ENCODE data around the gene CSF3. TPM values are rescaled to one million over a fixed set of nuclear protein-coding genes. Genes with fewer than 3 reads are reported as not detected.
"Not testable (repeated sequence)": the region's sequence is repeated elsewhere in the genome, so short reads cannot be mapped to it uniquely, and the experiment has no call there.

The CSF3 gene
- total and polyA plus RNA-seq, 3 donors from 2014 or later, result 0.80 to 3.6 (median 2.4) TPM

DNA sequence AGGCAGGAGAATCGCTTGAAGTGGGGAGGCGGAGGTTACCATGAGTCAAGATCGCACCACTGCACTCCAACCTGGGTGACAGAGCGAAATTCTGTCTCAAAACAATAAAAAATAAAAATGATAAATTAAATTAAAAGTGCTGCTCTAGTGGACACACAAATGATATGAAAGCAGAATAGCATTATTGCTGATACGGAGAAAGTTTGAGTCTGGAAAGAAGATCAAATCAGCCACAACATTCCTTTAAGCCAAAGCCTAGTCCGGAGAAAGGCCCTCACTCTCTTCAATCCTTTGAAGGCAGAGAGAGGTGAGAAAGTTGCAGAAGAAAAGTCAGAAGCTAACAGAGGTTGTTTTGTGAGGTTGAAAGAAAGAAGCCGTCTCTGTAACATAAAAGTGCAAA lies 15.1 kb upstream of the CSF3 start:
- H3K9me3 ChIP-seq, result no peaks in the 10 kb centered on the region
- WGBS, 2 donors, result 93 to 95% methylated on average over 7 of the region's 7 CpGs
- no peak overlapping the region for H3K27ac ChIP-seq
- TF ChIP-seq, protein P1, sequence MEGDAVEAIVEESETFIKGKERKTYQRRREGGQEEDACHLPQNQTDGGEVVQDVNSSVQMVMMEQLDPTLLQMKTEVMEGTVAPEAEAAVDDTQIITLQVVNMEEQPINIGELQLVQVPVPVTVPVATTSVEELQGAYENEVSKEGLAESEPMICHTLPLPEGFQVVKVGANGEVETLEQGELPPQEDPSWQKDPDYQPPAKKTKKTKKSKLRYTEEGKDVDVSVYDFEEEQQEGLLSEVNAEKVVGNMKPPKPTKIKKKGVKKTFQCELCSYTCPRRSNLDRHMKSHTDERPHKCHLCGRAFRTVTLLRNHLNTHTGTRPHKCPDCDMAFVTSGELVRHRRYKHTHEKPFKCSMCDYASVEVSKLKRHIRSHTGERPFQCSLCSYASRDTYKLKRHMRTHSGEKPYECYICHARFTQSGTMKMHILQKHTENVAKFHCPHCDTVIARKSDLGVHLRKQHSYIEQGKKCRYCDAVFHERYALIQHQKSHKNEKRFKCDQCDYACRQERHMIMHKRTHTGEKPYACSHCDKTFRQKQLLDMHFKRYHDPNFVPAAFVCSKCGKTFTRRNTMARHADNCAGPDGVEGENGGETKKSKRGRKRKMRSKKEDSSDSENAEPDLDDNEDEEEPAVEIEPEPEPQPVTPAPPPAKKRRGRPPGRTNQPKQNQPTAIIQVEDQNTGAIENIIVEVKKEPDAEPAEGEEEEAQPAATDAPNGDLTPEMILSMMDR (IDR thresholded peaks at IDR 0.05), result no peak
- no peak for TF ChIP-seq POLR2A (IDR thresholded peaks at IDR 0.05)
- intact Hi-C loops (cut with DNase I; ENCODE audit: low total_unique reads), result no loop called here
- DNase-seq, result no peak
- H3K36me3 ChIP-seq (ENCODE audit: low read depth, missing control alignments), result no peaks in the 10 kb centered on the region
- no peaks in the 10 kb centered on the region for H3K27me3 ChIP-seq
- H3K4me3 ChIP-seq, result no peak overlapping the region
- H3K4me1 ChIP-seq, result no peaks in the 10 kb centered on the region

DNA sequence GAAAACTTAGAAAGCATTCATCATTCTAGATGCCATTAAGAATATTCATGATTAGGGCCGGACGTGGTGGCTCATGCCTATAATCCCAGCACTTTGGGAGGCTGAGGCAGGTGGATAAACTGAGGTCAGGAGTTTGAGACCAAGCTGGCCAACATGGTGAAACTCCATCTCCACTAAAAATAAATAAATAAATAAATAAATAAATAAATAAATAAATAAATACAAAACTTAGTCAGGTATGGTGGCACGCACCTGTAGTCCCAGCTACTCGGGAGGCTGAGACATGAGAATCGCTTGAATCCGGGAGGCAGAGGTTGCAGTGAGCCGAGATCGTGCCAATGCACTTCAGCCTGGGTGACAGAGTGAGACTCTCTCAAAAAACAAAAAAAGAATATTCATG lies 13.9 kb upstream of the CSF3 start:
- H3K9me3 ChIP-seq; H3K36me3 ChIP-seq (ENCODE audit: low read depth, missing control alignments); H3K4me3 ChIP-seq; H3K27ac ChIP-seq; DNase-seq; H3K27me3 ChIP-seq; H3K4me1 ChIP-seq; intact Hi-C loops (cut with DNase I; ENCODE audit: low total_unique reads): not testable (repeated sequence)
- WGBS, 2 donors, result 80 to 91% methylated on average over 7 to 8 of the region's 8 CpGs

DNA sequence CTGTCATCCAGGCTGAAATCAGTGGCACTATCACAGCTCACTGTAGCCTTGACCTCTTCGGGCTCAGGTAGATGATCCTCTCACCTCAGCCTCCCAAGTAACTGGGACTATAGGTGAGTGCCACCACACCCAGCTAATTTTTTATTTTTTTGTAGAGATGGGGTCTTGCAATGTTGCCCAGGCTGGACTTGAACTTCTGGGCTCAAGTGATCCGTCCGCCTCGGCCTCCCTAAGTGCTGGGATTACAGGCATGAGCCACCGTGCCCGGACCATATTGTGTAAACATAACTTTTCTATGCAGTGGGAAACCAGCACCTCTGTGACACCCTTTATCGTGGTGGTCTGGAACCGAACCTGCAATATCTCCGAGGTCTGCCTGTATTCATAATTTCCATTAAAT lies 11.2 kb upstream of the CSF3 start:
- H3K27me3 ChIP-seq, result no peaks in the 10 kb centered on the region
- no peak overlapping the region for H3K4me3 ChIP-seq
- no peak for TF ChIP-seq POLR2A (IDR thresholded peaks at IDR 0.05)
- TF ChIP-seq, protein P1 (IDR thresholded peaks at IDR 0.05), result no peak
- no peaks in the 10 kb centered on the region for H3K36me3 ChIP-seq (ENCODE audit: low read depth, missing control alignments)
- H3K27ac ChIP-seq, result no peak overlapping the region
- intact Hi-C loops (cut with DNase I; ENCODE audit: low total_unique reads), result no loop called here
- no peak for DNase-seq
- no peaks in the 10 kb centered on the region for H3K4me1 ChIP-seq
- H3K9me3 ChIP-seq, result no peaks in the 10 kb centered on the region
- WGBS, 2 donors, result 92 to 94% methylated on average over 9 of the region's 9 CpGs

DNA sequence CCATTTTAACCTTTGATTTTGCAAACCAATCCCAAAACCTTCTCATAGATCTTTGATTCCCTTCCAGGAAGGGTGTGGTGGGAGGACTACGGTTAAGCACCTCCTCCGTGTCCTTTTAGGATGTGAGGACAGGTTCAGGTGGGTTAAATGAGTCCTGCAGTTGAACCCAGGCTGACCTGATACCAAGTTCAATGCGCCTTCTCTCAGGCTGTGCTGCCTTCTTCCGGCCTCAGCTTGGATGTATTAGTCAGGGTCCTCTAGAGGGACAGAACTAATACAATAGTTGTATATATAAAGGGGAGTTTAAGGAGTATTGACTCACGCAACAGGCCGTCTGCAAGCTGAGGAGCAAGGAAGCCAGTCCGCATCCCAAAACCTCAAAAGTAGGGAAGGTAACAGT lies 10.5 kb upstream of the CSF3 start:
- 93 to 96% methylated on average over 7 of the region's 7 CpGs for WGBS, 2 donors
- Histone ChIP-seq H3K4me3 (no peak overlapping the region), H3K9me3 (no peaks in the 10 kb centered on the region), H3K36me3 (ENCODE audit: low read depth, missing control alignments) (no peaks in the 10 kb centered on the region), H3K27ac (no peak overlapping the region), H3K27me3 (no peaks in the 10 kb centered on the region), H3K4me1 (no peaks in the 10 kb centered on the region)
- intact Hi-C loops (cut with DNase I; ENCODE audit: low total_unique reads), result no loop called here
- TF ChIP-seq POLR2A (IDR thresholded peaks at IDR 0.05), result no peak
- TF ChIP-seq, protein P1 (IDR thresholded peaks at IDR 0.05), result no peak
- no peak for DNase-seq

DNA sequence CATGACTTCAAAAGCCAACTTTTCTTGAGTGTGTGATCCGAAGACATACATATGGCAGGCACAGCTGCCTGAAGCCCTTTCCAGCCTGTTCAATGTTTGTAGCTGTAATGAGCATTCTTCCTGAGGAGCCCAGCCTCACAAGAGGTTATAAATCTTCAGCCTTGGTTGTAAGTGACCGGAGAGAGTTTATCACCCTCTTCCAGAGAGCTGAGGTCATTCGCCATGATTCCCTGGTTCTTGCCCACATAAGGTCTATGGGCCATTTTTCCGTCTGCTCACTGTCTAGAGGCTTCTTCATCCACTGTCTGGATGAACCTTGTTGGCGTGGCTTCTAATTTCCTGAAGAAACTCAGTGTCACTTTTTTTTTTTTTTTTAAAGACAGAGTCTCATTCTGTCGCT lies 9.7 kb upstream of the CSF3 start:
- Histone ChIP-seq H3K36me3 (ENCODE audit: low read depth, missing control alignments) (no peaks in the 10 kb centered on the region), H3K27me3 (no peaks in the 10 kb centered on the region), H3K4me1 (no peaks in the 10 kb centered on the region), H3K9me3 (no peaks in the 10 kb centered on the region), H3K4me3 (no peak overlapping the region), H3K27ac (no peak overlapping the region)
- intact Hi-C loops (cut with DNase I; ENCODE audit: low total_unique reads), result no loop called here
- 83 to 86% methylated on average over 6 of the region's 6 CpGs for WGBS, 2 donors
- no peak for DNase-seq
- TF ChIP-seq POLR2A (IDR thresholded peaks at IDR 0.05), result no peak
- TF ChIP-seq, protein P1 (IDR thresholded peaks at IDR 0.05), result no peak

DNA sequence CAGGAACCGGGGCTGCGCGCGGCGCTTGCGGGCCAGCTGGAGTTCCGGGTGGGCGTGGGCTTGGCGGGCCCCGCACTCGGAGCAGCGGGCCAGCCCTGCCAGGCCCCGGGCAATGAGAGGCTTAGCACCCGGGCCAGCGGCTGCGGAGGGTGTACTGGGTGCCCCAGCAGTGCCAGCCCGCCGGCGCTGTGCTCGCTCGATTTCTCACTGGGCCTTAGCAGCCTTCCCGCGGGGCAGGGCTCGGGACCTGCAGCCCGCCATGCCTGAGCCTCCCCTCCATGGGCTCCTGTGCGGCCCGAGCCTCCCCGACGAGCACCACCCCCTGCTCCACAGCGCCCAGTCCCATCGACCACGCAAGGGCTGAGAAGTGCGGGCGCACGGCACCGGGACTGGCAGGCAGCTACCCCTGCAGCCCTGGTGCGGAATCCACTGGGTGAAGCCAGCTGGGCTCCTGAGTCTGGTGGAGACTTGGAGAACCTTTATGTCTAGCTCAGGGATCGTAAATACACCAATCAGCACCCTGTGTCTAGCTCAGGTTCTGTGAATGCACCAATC lies 4.2 kb upstream of the CSF3 start:
- H3K36me3 ChIP-seq (ENCODE audit: low read depth, missing control alignments); H3K9me3 ChIP-seq; H3K27ac ChIP-seq; H3K27me3 ChIP-seq; DNase-seq: not testable (repeated sequence)
- WGBS, 2 donors, result 73 to 80% methylated on average over 6 to 22 of the region's 38 CpGs
- Histone ChIP-seq H3K4me3 (peak overlapping the region in 1 of 2 donors; percentile 45), H3K4me1 (peaks cover 14% of the 10 kb centered on the region)
- intact Hi-C loops (cut with DNase I; ENCODE audit: low total_unique reads), result loop anchor here (5.0 kb wide), 1 partner anchor 161 kb away; no protein-coding TSS in a partner anchor

DNA sequence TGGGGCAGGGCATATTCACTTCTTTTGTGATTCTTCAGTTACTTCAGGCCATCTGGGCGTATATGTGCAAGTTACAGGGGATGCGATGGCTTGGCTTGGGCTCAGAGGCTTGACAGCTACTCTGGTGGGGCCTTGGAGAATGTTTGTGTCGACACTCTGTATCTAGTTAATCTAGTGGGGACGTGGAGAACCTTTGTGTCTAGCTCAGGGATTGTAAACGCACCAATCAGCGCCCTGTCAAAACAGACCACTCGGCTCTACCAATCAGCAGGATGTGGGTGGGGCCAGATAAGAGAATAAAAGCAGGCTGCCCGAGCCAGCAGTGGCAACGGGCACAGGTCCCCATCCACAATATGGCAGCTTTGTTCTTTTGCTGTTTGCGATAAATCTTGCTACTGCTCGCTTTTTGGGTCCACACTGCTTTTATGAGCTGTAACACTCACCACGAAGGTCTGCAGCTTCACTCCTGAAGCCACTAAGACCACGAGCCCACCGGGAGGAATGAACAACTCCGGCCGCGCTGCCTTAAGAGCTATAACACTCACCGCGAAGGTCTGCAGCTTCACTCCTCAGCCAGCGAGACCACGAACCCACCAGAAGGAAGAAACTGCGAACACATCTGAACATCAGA lies 3.1 kb upstream of the CSF3 start:
- not testable (repeated sequence) for H3K4me3 ChIP-seq

More for the DNA sequence above, 3.1 kb upstream of the CSF3 start:
- intact Hi-C loops (cut with DNase I; ENCODE audit: low total_unique reads), result loop anchor here (5.0 kb wide), 1 partner anchor 160 kb away; no protein-coding TSS in a partner anchor
- peaks cover 19% of the 10 kb centered on the region for H3K4me1 ChIP-seq
- not testable (repeated sequence) for H3K36me3 ChIP-seq (ENCODE audit: low read depth, missing control alignments); DNase-seq; H3K27ac ChIP-seq; H3K27me3 ChIP-seq; H3K9me3 ChIP-seq
- WGBS, 2 donors, result 76 to 80% methylated on average over 22 of the region's 22 CpGs

Measured in testis (tissue), 3 donors.